Gastrocnemius medialis (tissue), 4 donors: ENCODE results near the gene IDI1. TPM values are rescaled to one million over a fixed set of nuclear protein-coding genes. Genes with fewer than 3 reads are reported as not detected.

ENCODE experiments used
- ATAC-seq, 2 donors: fragments of 150-250 bp; one replicate each; pipeline ENCODE4 v1.9.1; 2016
- DNase-seq, 2 donors: peaks; one replicate each; pipeline ENCODE4 v3.0.0-alpha.2; 2019
- H3K27ac ChIP-seq, 4 donors: fragments of 200-600 bp; sonication (generic); 1 replicate in 1 of 4; 2 replicates in 3 of 4; pipeline ENCODE4 v1.5.1; 2016 to 2018; ENCODE audit warnings: mild to moderate bottlenecking in 2 of 4, moderate library complexity in 1 of 4
- H3K27me3 ChIP-seq, 3 donors: fragments of 200-600 bp; sonication (generic) in 2 of 3; 1 replicate in 1 of 3; 2 replicates in 2 of 3; pipeline versions ENCODE4 v1.5.1 to v1.6.0; 2016 to 2019; ENCODE audit warnings: mild to moderate bottlenecking in 1 of 3, moderate library complexity in 1 of 3
- H3K36me3 ChIP-seq, 2 donors: fragments of 200-600 bp; sonication (generic) in 1 of 2; one replicate each; pipeline ENCODE4 v1.5.1; 2017 to 2018
- H3K4me1 ChIP-seq, 2 donors: fragments of 200-600 bp; sonication (generic) in 1 of 2; one replicate each; pipeline ENCODE4 v1.5.1; 2016 to 2017; ENCODE audit warnings: mild to moderate bottlenecking in 2 of 2
- H3K4me3 ChIP-seq, 4 donors: fragments of 200-600 bp; sonication (generic) in 3 of 4; 1 replicate in 1 of 4; 2 replicates in 3 of 4; pipeline ENCODE4 v1.5.1; 2016 to 2019; ENCODE audit warnings: mild to moderate bottlenecking in 2 of 4
- H3K9me3 ChIP-seq, 3 donors: fragments of 200-600 bp; sonication (generic) in 2 of 3; 1 replicate in 1 of 3; 2 replicates in 2 of 3; pipeline ENCODE4 v1.5.1; 2016 to 2019
- CTCF ChIP-seq, 5 experiments: fragments of 450-650 bp in 3 of 5; fragments of 200-600 bp in 2 of 5; sonication (generic) in 2 of 5; IDR thresholded peaks in 4 of 5; conservative IDR thresholded peaks in 1 of 5; 1 replicate in 4 of 5; 2 replicates in 1 of 5; pipeline ENCODE4 v1.5.1; 2016 to 2019; ENCODE audit warnings: antibody characterized with exemption in 5 of 5, mild to moderate bottlenecking in 3 of 5, moderate library complexity in 3 of 5
- POLR2A ChIP-seq, 2 donors: fragments of 450-650 bp; IDR thresholded peaks; one replicate each; pipeline ENCODE4 v1.6.1; 2017; ENCODE audit warnings: antibody characterized with exemption in 2 of 2, mild to moderate bottlenecking in 2 of 2, moderate library complexity in 2 of 2
- in situ Hi-C, 4 donors: fragments of 200-750 bp; cut with MboI; loops; one replicate each; pipeline versions ENCODE4 v1.15.0 to v1.8.0; 2017; ENCODE audit warnings: low sequenced_read_pairs in 4 of 4
- intact Hi-C: fragments of 100-400 bp; cut with DNase I; formaldehyde crosslinking; loops from one replicate; pipeline ENCODE4 v1.15.1; 2023; ENCODE audit warnings: low total_unique reads
- total RNA-seq, 4 donors: library from RNA; depleted of rRNA; stranded (reverse); fragments of >200 nt; gene quantifications; one replicate each; pipeline versions ENCODE4 v1.1.0 to v1.2.3, GENCODE V29; 2016

Gene IDI1
- total RNA-seq, 4 donors from 2014 or later, result 48.3 to 66.8 (median 66.5) TPM

DNA sequence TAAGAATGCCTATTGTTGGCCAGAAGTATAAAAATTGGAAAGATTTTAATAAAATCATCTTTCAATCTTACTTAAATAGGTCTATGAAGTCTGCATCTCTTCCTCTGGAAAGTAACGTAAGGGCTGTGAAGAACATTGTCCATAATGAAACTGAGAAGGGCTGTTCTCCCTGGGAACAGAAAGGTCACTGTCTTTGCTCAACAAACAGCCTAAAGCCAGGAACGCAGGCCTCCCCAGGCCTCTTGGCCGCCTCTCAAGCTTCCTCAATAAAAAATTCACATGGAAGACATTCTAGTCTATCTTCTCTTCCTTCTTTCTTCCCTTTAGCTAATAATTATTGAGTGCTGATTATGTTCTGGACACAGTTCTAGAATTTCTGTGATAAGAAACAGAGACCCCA lies 14.2 kb downstream of the IDI1 start:
- Histone ChIP-seq H3K9me3 (no peaks in the 10 kb centered on the region), H3K27ac (peak overlapping the region; percentile 91 to 96 (median 93)), H3K27me3 (no peaks in the 10 kb centered on the region), H3K4me3 (peak overlapping the region in 2 of 4 donors; percentile 1 to 18), H3K4me1 (peaks cover 39% of the 10 kb centered on the region in 2 donors), H3K36me3 (peaks cover 0 to 4% of the 10 kb centered on the region in 2 donors)
- no peak for TF ChIP-seq CTCF (IDR thresholded peaks at IDR 0.05 in 4 of 5, conservative IDR thresholded peaks at IDR 0.05 in 1 of 5)
- no peak for TF ChIP-seq POLR2A (IDR thresholded peaks at IDR 0.05)
- in situ Hi-C loops, result no loop called here
- DNase-seq, result no peak
- peak; percentile 31 to 59 for ATAC-seq
- intact Hi-C loops, result no loop called here

DNA sequence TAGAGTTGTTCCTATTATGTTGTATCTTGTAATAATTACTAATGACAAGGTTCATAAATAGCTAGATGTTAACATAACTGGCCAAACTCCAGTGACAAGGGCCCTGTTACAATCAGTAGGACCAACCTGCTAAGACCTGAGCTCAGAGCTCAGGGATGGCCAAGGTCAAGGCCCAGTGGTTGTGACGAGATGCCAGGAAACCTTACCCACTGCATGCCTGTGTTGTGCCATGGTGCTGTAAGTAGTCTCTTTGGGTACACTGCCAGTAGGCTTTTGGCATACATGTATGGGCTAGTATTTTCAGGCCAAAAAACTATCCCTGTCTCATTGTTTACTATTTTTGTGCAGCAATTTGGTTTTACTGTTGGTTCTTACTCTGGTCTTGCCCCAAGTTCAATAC lies 15.3 kb downstream of the IDI1 start:
- no peaks in the 10 kb centered on the region for H3K27me3 ChIP-seq
- peaks cover 0 to 4% of the 10 kb centered on the region in 2 donors for H3K36me3 ChIP-seq
- DNase-seq (peak; percentile 79 to 92), ATAC-seq (peak; percentile 83 to 88)
- no peaks in the 10 kb centered on the region for H3K9me3 ChIP-seq
- H3K4me3 ChIP-seq, result peak overlapping the region in 3 of 4 donors; percentile 18 to 39 (median 27)
- TF ChIP-seq POLR2A (IDR thresholded peaks at IDR 0.05) (no peak), CTCF (IDR thresholded peaks at IDR 0.05 in 4 of 5, conservative IDR thresholded peaks at IDR 0.05 in 1 of 5) (no peak)
- H3K27ac ChIP-seq, result peak overlapping the region; percentile 91 to 96 (median 93)
- peaks cover 33 to 37% of the 10 kb centered on the region in 2 donors for H3K4me1 ChIP-seq
- in situ Hi-C loops, result no loop called here
- intact Hi-C loops, result no loop called here

DNA sequence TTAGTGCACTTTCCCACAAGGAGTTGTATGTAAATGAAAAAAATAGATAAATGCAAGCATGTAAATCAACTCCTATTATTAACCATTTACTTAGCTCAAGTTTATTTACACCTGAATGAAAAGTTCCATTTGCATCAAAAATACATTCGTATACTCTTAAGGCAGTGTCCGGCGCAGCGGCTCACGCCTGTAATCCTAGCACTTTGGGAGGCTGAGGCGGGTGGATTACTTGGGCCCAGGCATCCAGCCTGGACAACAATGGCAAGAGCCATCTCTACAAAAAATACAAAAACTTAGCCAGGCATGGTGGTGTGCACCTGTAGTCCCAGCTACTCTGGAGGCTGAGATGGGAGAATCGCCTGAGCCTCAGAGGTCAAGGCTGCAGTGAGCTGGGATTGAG lies 19.1 kb downstream of the IDI1 start:
- Histone ChIP-seq H3K27ac (peak overlapping the region in 3 of 4 donors; percentile 13 to 95 (median 55)), H3K4me1 (peaks cover 32 to 44% of the 10 kb centered on the region in 2 donors), H3K4me3 (no peak overlapping the region), H3K36me3 (no peaks in the 10 kb centered on the region), H3K9me3 (no peaks in the 10 kb centered on the region), H3K27me3 (no peaks in the 10 kb centered on the region)
- in situ Hi-C loops (no loop called here), intact Hi-C loops (loop anchor here (5.0 kb wide), 1 partner anchor 158 kb away; no protein-coding TSS in a partner anchor)
- no peak for DNase-seq
- no peak for ATAC-seq
- no peak for TF ChIP-seq POLR2A (IDR thresholded peaks at IDR 0.05)
- no peak for TF ChIP-seq CTCF (IDR thresholded peaks at IDR 0.05 in 4 of 5, conservative IDR thresholded peaks at IDR 0.05 in 1 of 5)

- TF ChIP-seq CTCF (IDR thresholded peaks at IDR 0.05 in 4 of 5, conservative IDR thresholded peaks at IDR 0.05 in 1 of 5) (no peak), POLR2A (IDR thresholded peaks at IDR 0.05) (peak in 1 of 2 donors; percentile 40)
- intact Hi-C loops, result loop anchor here (2.0 to 5.0 kb wide), 2 partner anchors 22 to 154 kb away; partner anchors contain the start of gene IDI1
- DNase-seq (peak in 1 of 2 donors; percentile 66), ATAC-seq (peak; percentile 72 to 77)
- Histone ChIP-seq H3K4me3 (peak overlapping the region in 2 of 4 donors; percentile 40 to 47), H3K9me3 (no peaks in the 10 kb centered on the region), H3K27ac (peak overlapping the region; percentile 85 to 95 (median 90)), H3K27me3 (no peaks in the 10 kb centered on the region), H3K36me3 (peaks cover 0 to 1% of the 10 kb centered on the region in 2 donors), H3K4me1 (peaks cover 37 to 38% of the 10 kb centered on the region in 2 donors)
- in situ Hi-C loops, result no loop called here
Measured at GRCh38 chr10:1026578-1026977, 22.3 kb downstream of the IDI1 start.
